Measurements from ENCODE around the gene ALK. TPM values are rescaled to one million over a fixed set of nuclear protein-coding genes. Genes with fewer than 3 reads are reported as not detected.

ALK gene
- polyA plus RNA-seq, 3 donors: 0.02 to 1.0 (median 0.13) TPM

DNA sequence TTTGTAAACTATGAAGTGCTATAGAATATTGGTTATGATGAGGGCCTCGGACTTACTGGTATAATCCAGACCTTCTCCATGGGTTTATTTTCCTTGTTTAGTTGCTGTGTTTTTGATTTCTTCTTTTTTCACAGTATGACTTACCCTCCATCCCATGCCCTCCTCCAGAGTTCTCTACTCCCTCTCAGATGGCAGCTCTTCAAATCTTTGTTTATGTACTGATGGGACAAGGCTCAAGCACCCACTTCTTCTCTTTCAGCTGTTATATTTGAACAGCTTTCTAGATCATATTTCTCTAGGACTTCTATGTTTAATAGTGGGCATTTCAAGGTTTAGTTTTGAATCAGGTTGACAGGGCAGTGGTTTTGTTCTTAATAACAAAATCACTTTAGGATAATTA lies 762.3 kb downstream of the ALK start:
- H3K27ac ChIP-seq (ENCODE audit: low read depth, low read length): no peak overlapping the region
- 38 to 95% (median 45%) methylated on average over 1 of the region's 1 CpG for WGBS, 3 donors

GRCh38 chr2:29157131-29157530 lies 764.3 kb downstream of the ALK start:
- 74 to 86% (median 77%) methylated on average over 4 of the region's 4 CpGs for WGBS, 3 donors
- no peak overlapping the region for H3K27ac ChIP-seq (ENCODE audit: low read depth, low read length)

DNA sequence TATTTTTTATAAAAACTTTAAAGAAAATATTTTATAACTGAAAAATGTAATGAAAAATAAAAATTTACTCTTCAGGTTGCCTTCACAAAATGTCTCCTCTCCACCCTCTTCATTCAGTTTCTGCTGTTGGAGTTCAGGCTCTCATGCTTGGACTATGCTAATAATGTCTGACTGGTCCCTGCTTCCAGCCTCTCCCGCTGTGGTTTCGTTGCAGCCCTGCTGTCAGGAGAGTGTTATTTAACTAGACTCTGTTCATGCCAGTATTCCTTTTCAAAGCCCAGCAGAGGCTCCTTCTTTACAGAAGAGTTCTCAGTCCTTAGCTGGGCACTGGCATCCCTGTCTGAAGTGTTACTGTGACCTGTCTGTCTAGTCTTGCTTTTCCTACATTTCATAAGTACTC lies 765.8 kb downstream of the ALK start:
- 48 to 90% (median 80%) methylated on average over 2 of the region's 2 CpGs for WGBS, 3 donors
- H3K27ac ChIP-seq (ENCODE audit: low read depth, low read length): no peak overlapping the region

GRCh38 chr2:29154610-29155009 lies 766.8 kb downstream of the ALK start:
- WGBS, 3 donors: 96 to 100% (median 97%) methylated on average over 2 of the region's 2 CpGs
- no peak overlapping the region for H3K27ac ChIP-seq (ENCODE audit: low read depth, low read length)

GRCh38 chr2:29147963-29148362 lies 773.4 kb downstream of the ALK start:
- 75 to 81% (median 80%) methylated on average over 3 of the region's 3 CpGs for WGBS, 3 donors
- no peak overlapping the region for H3K27ac ChIP-seq (ENCODE audit: low read depth, low read length)

DNA sequence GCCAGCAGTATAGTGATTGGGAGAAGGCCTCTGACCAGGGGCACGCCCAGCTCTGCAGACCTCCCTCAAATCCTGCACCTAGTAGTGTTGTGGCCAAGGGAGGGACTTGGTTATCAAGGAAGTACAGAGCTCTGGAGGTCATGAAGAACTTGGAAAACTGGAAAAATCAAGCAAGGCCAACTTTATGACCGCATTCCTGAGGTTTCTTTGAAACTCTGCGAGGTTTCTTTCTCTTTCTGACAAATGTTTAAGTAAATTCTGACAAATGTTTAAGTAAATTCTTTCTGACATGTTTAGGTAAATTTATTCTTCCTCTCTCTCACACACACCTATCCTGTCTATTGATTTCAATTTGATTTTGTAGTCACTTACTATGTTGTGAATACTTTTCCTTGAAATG lies 775.2 kb downstream of the ALK start:
- H3K27ac ChIP-seq (ENCODE audit: low read depth, low read length): no peak overlapping the region
- 86 to 93% (median 88%) methylated on average over 3 of the region's 3 CpGs for WGBS, 3 donors

DNA sequence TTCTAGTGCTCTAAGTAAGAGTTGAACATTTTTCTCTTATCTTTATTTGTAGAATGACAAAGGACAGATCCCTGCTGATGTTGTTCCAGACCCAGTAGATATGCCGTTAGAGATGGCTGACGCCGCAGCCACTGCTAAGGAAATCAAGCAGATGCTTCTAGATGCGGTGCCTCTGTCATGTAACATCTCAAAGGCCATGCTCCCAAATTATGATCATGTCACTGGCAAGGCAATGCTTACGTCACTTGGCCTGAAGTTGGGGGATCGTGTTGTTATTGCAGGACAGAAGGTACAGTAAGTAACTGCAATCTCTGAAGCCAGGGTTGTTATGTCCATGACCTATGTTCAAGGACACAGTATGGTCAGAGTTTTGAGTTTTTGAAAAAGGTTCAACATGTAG lies 777.7 kb downstream of the ALK start:
- 81 to 88% (median 87%) methylated on average over 6 of the region's 6 CpGs for WGBS, 3 donors
- H3K27ac ChIP-seq (ENCODE audit: low read depth, low read length): no peak overlapping the region

Other genes starting within 250 kb of the ALK start
- 10 to 100 TPM; 26.3 to 87.5 (median 53.4) TPM for gene YPEL5, start 225.4 kb upstream of the ALK start, polyA plus RNA-seq

Data from adipose tissue (tissue), 3 donors.